B cell (primary cell): ENCODE results near the gene CRB1. TPM values are rescaled to one million over a fixed set of nuclear protein-coding genes. Genes with fewer than 3 reads are reported as not detected.

Experiments
- ATAC-seq: fragments of 200-7000 bp; cut with Tn5 transposase; one replicate; pipeline ENCODE4 v1.10.0; 2021; ENCODE audit warnings: low read depth, mild to moderate bottlenecking, moderate number of reproducible peaks, moderate library complexity
- CTCF ChIA-PET: fragments of 350-600 bp; sonication (Branson Sonifier 250); formaldehyde crosslinking; loops from one replicate; lab custom pipeline; 2021; ENCODE audit warnings: antibody characterized with exemption, inconsistent platforms; lab: Charles Lee
- POLR2A ChIA-PET: fragments of 350-600 bp; sonication (Branson Sonifier 250); formaldehyde crosslinking; loops from one replicate; lab custom pipeline; 2021; ENCODE audit warnings: antibody characterized with exemption; lab: Charles Lee
- DNase-seq: peaks from one replicate; pipeline ENCODE4 v3.0.0; 2013
- H2AFZ ChIP-seq: 2 replicates; pipeline ENCODE4 v1.6.1; 2012; ENCODE audit warnings: mild to moderate bottlenecking, low read depth, low read length; ENCODE audit not compliant: insufficient read depth, poor library complexity, severe bottlenecking
- H3K27ac ChIP-seq, 2 donors: 1 replicate in 1 of 2; 2 replicates in 1 of 2; pipeline ENCODE4 v1.5.1; 2012 to 2013; ENCODE audit warnings: low read length in 2 of 2, mild to moderate bottlenecking in 2 of 2, moderate library complexity in 1 of 2
- H3K27me3 ChIP-seq, 4 experiments: fragments of 200-600 bp in 1 of 4; sonication (generic) in 1 of 4; replicated peaks in 1 of 4; 1 replicate in 2 of 4; 2 replicates in 2 of 4; pipeline versions ENCODE4 v1.6.1 to v1.7.0; 2013 to 2016; ENCODE audit warnings: low read length in 3 of 4, mild to moderate bottlenecking in 2 of 4, mixed read lengths in 1 of 4, moderate library complexity in 1 of 4; ENCODE audit not compliant: insufficient read depth in 4 of 4, control insufficient read depth in 3 of 4; ENCODE audit errors: control extremely low read depth in 1 of 4
- H3K36me3 ChIP-seq, 2 experiments: replicated peaks in 1 of 2; 1 replicate in 1 of 2; 2 replicates in 1 of 2; pipeline versions ENCODE4 v1.6.1 to v1.7.1; 2013; ENCODE audit warnings: low read length in 1 of 2; ENCODE audit not compliant: insufficient read depth in 2 of 2, control insufficient read depth in 1 of 2; ENCODE audit errors: control extremely low read depth in 1 of 2, extremely low read depth in 1 of 2
- H3K4me1 ChIP-seq, 2 donors: fragments of 200-600 bp in 1 of 2; sonication (generic) in 1 of 2; 1 replicate in 1 of 2; 2 replicates in 1 of 2; pipeline versions ENCODE4 v1.5.1 to v1.6.1; 2013 to 2017; ENCODE audit warnings: low read length in 2 of 2; ENCODE audit not compliant: control insufficient read depth in 2 of 2, insufficient read depth in 2 of 2
- H3K4me2 ChIP-seq: replicated peaks from 2 replicates; pipeline ENCODE3; 2012; ENCODE audit warnings: mild to moderate bottlenecking, low read depth, low read length; ENCODE audit not compliant: poor library complexity, severe bottlenecking
- H3K4me3 ChIP-seq, 5 experiments: fragments of 200-600 bp in 1 of 5; sonication (generic) in 1 of 5; 1 replicate in 3 of 5; 2 replicates in 2 of 5; pipeline versions ENCODE4 v1.5.1 to v1.7.0; 2011 to 2016; ENCODE audit warnings: low read length in 4 of 5, mild to moderate bottlenecking in 4 of 5, low read depth in 2 of 5, control low read depth in 1 of 5, moderate library complexity in 1 of 5; ENCODE audit not compliant: insufficient read depth in 1 of 5; ENCODE audit errors: control extremely low read depth in 1 of 5, extremely low read depth in 1 of 5
- H3K79me2 ChIP-seq: fragments of 200-600 bp; sonication (generic); one replicate; pipeline ENCODE4 v1.6.0; 2016; ENCODE audit warnings: low read length; ENCODE audit not compliant: control insufficient read depth, insufficient read depth
- H3K9ac ChIP-seq: fragments of 200-600 bp; sonication (generic); 2 replicates; pipeline ENCODE4 v1.6.1; 2017; ENCODE audit warnings: mild to moderate bottlenecking, low read length, moderate library complexity
- H3K9me3 ChIP-seq, 3 donors: one replicate each; pipeline versions ENCODE4 v1.6.1 to v1.7.1; 2013; ENCODE audit warnings: low read length in 2 of 3; ENCODE audit not compliant: control insufficient read depth in 2 of 3, insufficient read depth in 1 of 3; ENCODE audit errors: control extremely low read depth in 1 of 3
- H4K20me1 ChIP-seq: 2 replicates; pipeline ENCODE4 v1.6.0; 2012; ENCODE audit warnings: mild to moderate bottlenecking, low read length; ENCODE audit not compliant: insufficient read depth, control insufficient read depth, poor library complexity, severe bottlenecking
- H3K27ac Mint-ChIP-seq: one replicate; pipeline ENCODE4 v1.8.0; 2021; ENCODE audit warnings: mixed read lengths
- H3K27me3 Mint-ChIP-seq: one replicate; pipeline ENCODE4 v1.8.0; 2021; ENCODE audit warnings: mixed read lengths
- H3K4me1 Mint-ChIP-seq: one replicate; pipeline ENCODE4 v1.8.0; 2021; ENCODE audit warnings: mixed read lengths
- H3K4me3 Mint-ChIP-seq: one replicate; pipeline ENCODE4 v1.8.0; 2021; ENCODE audit warnings: mixed read lengths
- H3K9me3 Mint-ChIP-seq: one replicate; pipeline ENCODE4 v1.8.0; 2022; ENCODE audit warnings: mixed read lengths; ENCODE audit not compliant: insufficient read depth
- CTCF ChIP-seq: fragments of 200-600 bp; IDR thresholded peaks from one replicate; pipeline ENCODE4 v1.8.0; 2022; ENCODE audit warnings: antibody characterized with exemption, mild to moderate bottlenecking
- EZH2 ChIP-seq: IDR thresholded peaks from 2 replicates; pipeline ENCODE4 v1.6.1; 2012; ENCODE audit warnings: borderline replicate concordance, low read depth, mild to moderate bottlenecking, moderate library complexity, low read length; ENCODE audit not compliant: insufficient read depth, poor library complexity, severe bottlenecking
- WGBS: methylation state at CpG from one replicate; pipeline ENCODE4 v1.1.5; 2013; ENCODE audit warnings: missing lambda C conversion rate; ENCODE audit not compliant: insufficient coverage; 5-methylcytosine and 5-hydroxymethylcytosine counted together
- intact Hi-C: fragments of 100-400 bp; cut with micrococcal nuclease; formaldehyde crosslinking; loops from one replicate; pipeline ENCODE4 v1.10.0; 2022
- polyA plus RNA-seq: library from polyadenylated mRNA; depleted of rRNA; stranded (reverse); fragments of >200 nt; gene quantifications from 2 replicates; pipeline ENCODE4 v1.2.3, GENCODE V29; 2012
- total RNA-seq, 2 donors: library from RNA; stranded (reverse); fragments of 120-200 nt in 1 of 2; gene quantifications; 1 replicate in 1 of 2; 2 replicates in 1 of 2; pipeline versions ENCODE4 v1.2.3 to v1.2.4, GENCODE V29; 2013 to 2022

The CRB1 gene
- total and polyA plus RNA-seq, 2 donors (not counting 1 experiment from before 2014, with no cell fraction given): 0.15 TPM; not detected in 1

DNA sequence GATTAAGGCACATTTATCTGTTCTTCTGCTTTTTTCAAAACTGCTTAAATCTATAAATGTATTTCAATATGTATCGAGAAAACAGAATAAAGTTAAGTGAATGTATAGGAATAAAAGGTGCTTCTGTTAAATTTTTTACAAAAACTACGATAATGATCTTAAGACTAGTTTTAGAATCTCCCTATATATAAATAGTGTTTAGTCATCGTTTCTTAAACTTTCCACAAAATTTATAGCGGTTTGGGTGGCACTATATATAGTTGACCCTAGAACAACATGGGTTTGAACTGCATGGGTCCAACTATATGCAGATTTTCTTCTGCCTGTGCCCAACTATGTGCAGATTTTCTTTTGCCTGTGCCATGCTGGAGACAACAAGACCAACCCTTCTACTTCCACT is 125.7 kb downstream of the CRB1 start:
- Histone ChIP-seq H4K20me1 (no peaks in the 10 kb centered on the region), H2AFZ (no peak overlapping the region), H3K79me2 (no peaks in the 10 kb centered on the region), H3K27ac (no peak overlapping the region), H3K9me3 (no peaks in the 10 kb centered on the region), H3K9ac (no peak overlapping the region), H3K36me3 (no peaks in the 10 kb centered on the region), H3K4me3 (no peak overlapping the region), H3K4me2 (no peak overlapping the region), H3K4me1 (no peaks in the 10 kb centered on the region), H3K27me3 (no peaks in the 10 kb centered on the region)
- CTCF ChIA-PET: no interaction called here
- Mint-ChIP-seq H3K27ac (no peak overlapping the region), H3K4me3 (no peak overlapping the region), H3K9me3 (no peaks in the 10 kb centered on the region), H3K4me1 (no peaks in the 10 kb centered on the region), H3K27me3 (no peaks in the 10 kb centered on the region)
- intact Hi-C loops: no loop called here
- DNase-seq: no peak
- POLR2A ChIA-PET: no interaction called here
- ATAC-seq: no peak
- TF ChIP-seq CTCF: no peak
- TF ChIP-seq EZH2: no peak
- no CpG with 5 or more reads among the region's 4 CpGs for WGBS

- no peaks in the 10 kb centered on the region for H3K9me3 Mint-ChIP-seq
- POLR2A ChIA-PET: no interaction called here
- Histone ChIP-seq H3K9me3 (no peaks in the 10 kb centered on the region), H3K27me3 (no peaks in the 10 kb centered on the region), H3K36me3 (no peaks in the 10 kb centered on the region), H3K27ac (no peak overlapping the region), H3K4me3 (no peak overlapping the region), H4K20me1 (no peaks in the 10 kb centered on the region), H3K4me2 (no peak overlapping the region), H3K9ac (no peak overlapping the region), H3K79me2 (no peaks in the 10 kb centered on the region), H2AFZ (no peak overlapping the region), H3K4me1 (no peaks in the 10 kb centered on the region)
- CTCF ChIA-PET: no interaction called here
- ATAC-seq (no peak), DNase-seq (no peak)
- no peaks in the 10 kb centered on the region for H3K4me1 Mint-ChIP-seq
- H3K27me3 Mint-ChIP-seq: no peaks in the 10 kb centered on the region
- no CpG with 5 or more reads among the region's 3 CpGs for WGBS
- no peak overlapping the region for H3K27ac Mint-ChIP-seq
- no peak overlapping the region for H3K4me3 Mint-ChIP-seq
- intact Hi-C loops: no loop called here
- no peak for TF ChIP-seq EZH2
- no peak for TF ChIP-seq CTCF
Measured at GRCh38 chr1:197394831-197395608, 127.0 kb downstream of the CRB1 start.
